Measurements from ENCODE around the gene MACROD1.

The MACROD1 gene

GRCh38 chr11:63991558-63991957 lies 174.4 kb downstream of the MACROD1 start:
- DNase-seq (ENCODE audit: low read depth, low spot score) = no peak
- no peak for TF ChIP-seq CTCF (IDR thresholded peaks at IDR 0.05; ENCODE audit: insufficient read depth, low read length, missing control alignments)
- H3K4me3 ChIP-seq (ENCODE audit: low read depth, low read length) = no peak overlapping the region
- CTCF ChIA-PET = interaction anchor here (1.1 to 4.5 kb wide), 4 partner anchors 9 to 161 kb away, joined by 3 to 49 read pairs (median 6); no protein-coding TSS in a partner anchor
- POLR2A ChIA-PET = no interaction called here

- TF ChIP-seq CTCF (IDR thresholded peaks at IDR 0.05; ENCODE audit: insufficient read depth, low read length, missing control alignments) = no peak
- peak overlapping the region; percentile 96 for H3K4me3 ChIP-seq (ENCODE audit: low read depth, low read length)
- no peak for DNase-seq (ENCODE audit: low read depth, low spot score)
- ChIA-PET CTCF (interaction anchor here (0.6 to 3.2 kb wide), 5 partner anchors 14 to 162 kb away, joined by 3 to 34 read pairs (median 7); no protein-coding TSS in a partner anchor), POLR2A (no interaction called here)
Observed at GRCh38 chr11:63986932-63987513, 178.9 kb downstream of the MACROD1 start.

- DNase-seq (ENCODE audit: low read depth, low spot score) = peak; percentile 36
- ChIA-PET POLR2A (no interaction called here), CTCF (interaction anchor here (1.0 to 3.2 kb wide), 3 partner anchors 15 to 151 kb away, joined by 3 to 34 read pairs (median 8); no protein-coding TSS in a partner anchor)
- no peak for TF ChIP-seq CTCF (IDR thresholded peaks at IDR 0.05; ENCODE audit: insufficient read depth, low read length, missing control alignments)
- H3K4me3 ChIP-seq (ENCODE audit: low read depth, low read length) = peak within 1 kb of the TSS; percentile 96
Observed at GRCh38 chr11:63986156-63986931, 179.6 kb downstream of the MACROD1 start, which contains the start of gene OTUB1. OTUB1 (plus strand) TSS chr11:63986438; CDS start chr11:63986457, 19 bp downstream.

GRCh38 chr11:63985812-63986155 lies 180.1 kb downstream of the MACROD1 start:
- DNase-seq (ENCODE audit: low read depth, low spot score) = no peak
- ChIA-PET POLR2A (no interaction called here), CTCF (interaction anchor here (1.0 to 3.2 kb wide), 2 partner anchors 15 to 150 kb away, joined by 3 to 34 read pairs; no protein-coding TSS in a partner anchor)
- H3K4me3 ChIP-seq (ENCODE audit: low read depth, low read length) = peak overlapping the region; percentile 96
- TF ChIP-seq CTCF (IDR thresholded peaks at IDR 0.05; ENCODE audit: insufficient read depth, low read length, missing control alignments) = no peak

GRCh38 chr11:63979426-63979825 lies 186.5 kb downstream of the MACROD1 start:
- no peak overlapping the region for H3K4me3 ChIP-seq (ENCODE audit: low read depth, low read length)
- POLR2A ChIA-PET = no interaction called here
- TF ChIP-seq CTCF (IDR thresholded peaks at IDR 0.05; ENCODE audit: insufficient read depth, low read length, missing control alignments) = no peak
- CTCF ChIA-PET = interaction anchor here (0.9 to 2.3 kb wide), 2 partner anchors 14 to 34 kb away, joined by 3 to 6 read pairs; no protein-coding TSS in a partner anchor
- DNase-seq (ENCODE audit: low read depth, low spot score) = no peak
